Caco-2 (cell line): ENCODE data around the gene ZNF133. TPM values are rescaled to one million over a fixed set of nuclear protein-coding genes. Genes with fewer than 3 reads are reported as not detected.
"Not testable (repeated sequence)": the region's sequence is repeated elsewhere in the genome, so short reads cannot be mapped to it uniquely, and the experiment has no call there.

Experiments
- Bru-seq: library from RNA; stranded (reverse); fragments of 400-500 nt; gene quantifications from one replicate; lab custom pipeline; 2021; lab: Mats Ljungman, UMichigan
- BruChase-seq, 2 experiments: library from RNA; stranded (reverse); fragments of 400-500 nt; gene quantifications; one replicate each; lab custom pipeline; 2021; lab: Mats Ljungman, UMichigan
- BruUV-seq: library from RNA; stranded (reverse); fragments of 400-500 nt; replicated peaks from 2 replicates; lab custom pipeline; 2021; lab: Mats Ljungman, UMichigan
- CTCF ChIA-PET: fragments of 300-600 bp; sonication (Branson Sonifier 250); formaldehyde crosslinking; loops from one replicate; lab custom pipeline; 2022; ENCODE audit warnings: antibody characterized with exemption; lab: Charles Lee
- POLR2A ChIA-PET: fragments of 300-600 bp; sonication (Branson Sonifier 250); formaldehyde crosslinking; loops from one replicate; lab custom pipeline; 2022; ENCODE audit warnings: antibody characterized with exemption; lab: Charles Lee
- DNase-seq, 2 experiments: peaks; one replicate each; pipeline versions ENCODE4 v3.0.0 to v3.0.0-alpha.2; 2020 to 2022
- H3K27me3 ChIP-seq: replicated peaks from 2 replicates; pipeline ENCODE4 v1.6.0; 2011; ENCODE audit warnings: low read length; ENCODE audit not compliant: control insufficient read depth, insufficient read depth
- H3K36me3 ChIP-seq: 2 replicates; pipeline ENCODE4 v1.5.1; 2011; ENCODE audit warnings: low read length; ENCODE audit not compliant: control insufficient read depth, insufficient read depth
- H3K4me1 ChIP-seq: fragments of 250-450 bp; sonication (Bioruptor Pico); 2 replicates; pipeline ENCODE4 v1.5.1; 2020; ENCODE audit warnings: mild to moderate bottlenecking
- H3K4me3 ChIP-seq: 2 replicates; pipeline ENCODE4 v1.5.1; 2011; ENCODE audit warnings: low read depth, mild to moderate bottlenecking, control low read depth, low read length
- H3K9me3 ChIP-seq: fragments of 250-450 bp; sonication (Bioruptor Pico); 2 replicates; pipeline ENCODE4 v1.5.1; 2020; ENCODE audit warnings: mild to moderate bottlenecking, moderate library complexity
- H3K27ac Mint-ChIP-seq: one replicate; pipeline ENCODE4 v1.8.0; 2022; ENCODE audit warnings: mixed read lengths; ENCODE audit not compliant: unreplicated experiment
- H3K27me3 Mint-ChIP-seq: one replicate; pipeline ENCODE4 v1.8.0; 2022; ENCODE audit warnings: mixed read lengths; ENCODE audit not compliant: insufficient read depth, unreplicated experiment
- H3K36me3 Mint-ChIP-seq: one replicate; pipeline ENCODE4 v1.8.0; 2022; ENCODE audit warnings: mild to moderate bottlenecking, mixed read lengths; ENCODE audit not compliant: insufficient read depth, unreplicated experiment
- H3K4me1 Mint-ChIP-seq: one replicate; pipeline ENCODE4 v1.8.0; 2022; ENCODE audit warnings: low read depth, mixed read lengths; ENCODE audit not compliant: unreplicated experiment
- H3K4me3 Mint-ChIP-seq: one replicate; pipeline ENCODE4 v1.8.0; 2022; ENCODE audit warnings: mild to moderate bottlenecking, moderate library complexity, mixed read lengths; ENCODE audit not compliant: unreplicated experiment
- H3K9me3 Mint-ChIP-seq: one replicate; pipeline ENCODE4 v1.8.0; 2022; ENCODE audit warnings: mixed read lengths; ENCODE audit not compliant: unreplicated experiment
- CTCF ChIP-seq, 2 experiments: fragments of 200-600 bp in 1 of 2; IDR thresholded peaks; 1 replicate in 1 of 2; 2 replicates in 1 of 2; pipeline versions ENCODE4 v1.5.1 to v1.8.0; 2011 to 2022; ENCODE audit warnings: antibody characterized with exemption in 1 of 2, control low read depth in 1 of 2, inconsistent platforms in 1 of 2, low read depth in 1 of 2, low read length in 1 of 2, mild to moderate bottlenecking in 1 of 2, moderate library complexity in 1 of 2; ENCODE audit not compliant: insufficient read depth in 1 of 2, severe bottlenecking in 1 of 2, unreplicated experiment in 1 of 2
- intact Hi-C: fragments of 100-400 bp; cut with micrococcal nuclease; formaldehyde crosslinking; loops from one replicate; pipeline ENCODE4 v1.10.0; 2022; ENCODE audit not compliant: unreplicated experiment
- long read RNA-seq: library from polyadenylated mRNA; stranded (forward); transcript quantifications from one replicate; pipeline ENCODE4 v2.0.0, GENCODE V29; 2022
- total RNA-seq: library from RNA; stranded (reverse); gene quantifications from 2 replicates; pipeline ENCODE4 v1.2.3, GENCODE V29; 2022

Gene ZNF133
- total RNA-seq, result 14.8 and 17.4 TPM in 2 replicates
- percentile 87 among the genes with signal in this experiment for Bru-seq, nascent RNA
- percentile 90 among the genes with signal in this experiment for BruChase-seq, experiment 1, labeled RNA remaining after a 2-hour chase
- BruChase-seq, experiment 2, labeled RNA remaining after a 6-hour chase, result percentile 73 among the genes with signal in this experiment
- long read RNA-seq, partial matches to known transcripts, result 1 of 5 reads
- long read RNA-seq, other reads (novel, unspliced or antisense), result 4 of 5 reads

GRCh38 chr20:18287915-18288748 lies at the start of gene ZNF133:
Gene ZNF133 (plus strand): TSS chr20:18288527. CDS start chr20:18305687, 17,160 bp downstream.
- Mint-ChIP-seq H3K36me3 (peaks cover 27% of the 10 kb centered on the region), H3K4me1 (peaks cover 17% of the 10 kb centered on the region), H3K4me3 (peak within 1 kb of the TSS; percentile 96), H3K27me3 (no peaks in the 10 kb centered on the region), H3K27ac (peak within 1 kb of the TSS; percentile 96), H3K9me3 (peaks cover 30% of the 10 kb centered on the region)
- ChIA-PET CTCF (interaction anchor here (0.7 to 0.9 kb wide), 3 partner anchors 15 to 143 kb away, joined by 3 to 7 read pairs (median 3); no protein-coding TSS in a partner anchor), POLR2A (interaction anchor here (0.6 to 1.5 kb wide), 10 partner anchors 11 to 304 kb away, joined by 3 to 18 read pairs (median 4); partner anchors contain the start of genes RBBP9 and SEC23B)
- BruUV-seq, result no TSS peak
- Histone ChIP-seq H3K27me3 (no peaks in the 10 kb centered on the region), H3K36me3 (peaks cover 3% of the 10 kb centered on the region; the same call in 1 of the 2 replicates), H3K9me3 (peaks cover 19% of the 10 kb centered on the region; the same call in 1 of the 2 replicates), H3K4me3 (peak within 1 kb of the TSS; percentile 68), H3K4me1 (0 out of 2 replicates have a peak, but pooled peaks cover 13% of the 10 kb centered on the region)
- peak in 1 of 2 experiments; percentile 46 for TF ChIP-seq CTCF (IDR thresholded peaks at IDR 0.05; ENCODE audit: insufficient read depth in 1 of 2, low read depth in 1 of 2, low read length in 1 of 2, severe bottlenecking in 1 of 2, unreplicated experiment in 1 of 2)
- intact Hi-C loops, result loop anchor here (2.0 to 5.0 kb wide), 2 partner anchors 37 to 99 kb away; no protein-coding TSS in a partner anchor
- DNase-seq, result peak; percentile 98 to 99

GRCh38 chr20:18240997-18241396 lies 47.3 kb upstream of the ZNF133 start:
- no TSS peak for BruUV-seq
- Histone ChIP-seq H3K4me1 (no peaks in the 10 kb centered on the region), H3K9me3 (no peaks in the 10 kb centered on the region; the same call in 1 of the 2 replicates), H3K36me3 (no peaks in the 10 kb centered on the region), H3K4me3 (no peak overlapping the region), H3K27me3 (no peaks in the 10 kb centered on the region)
- no peak overlapping the region for H3K27ac Mint-ChIP-seq
- H3K36me3 Mint-ChIP-seq, result no peaks in the 10 kb centered on the region
- H3K4me3 Mint-ChIP-seq, result no peak overlapping the region
- no peaks in the 10 kb centered on the region for H3K27me3 Mint-ChIP-seq
- no peaks in the 10 kb centered on the region for H3K4me1 Mint-ChIP-seq
- H3K9me3 Mint-ChIP-seq, result no peaks in the 10 kb centered on the region
- ChIA-PET CTCF (no interaction called here), POLR2A (no interaction called here)
- no peak for DNase-seq
- intact Hi-C loops, result no loop called here
- no peak for TF ChIP-seq CTCF (IDR thresholded peaks at IDR 0.05; ENCODE audit: insufficient read depth in 1 of 2, low read depth in 1 of 2, low read length in 1 of 2, severe bottlenecking in 1 of 2, unreplicated experiment in 1 of 2)

- ChIA-PET CTCF (no interaction called here), POLR2A (no interaction called here)
- Mint-ChIP-seq H3K4me1 (no peaks in the 10 kb centered on the region), H3K9me3 (no peaks in the 10 kb centered on the region), H3K4me3 (no peak overlapping the region), H3K36me3 (no peaks in the 10 kb centered on the region), H3K27ac (no peak overlapping the region), H3K27me3 (no peaks in the 10 kb centered on the region)
- Histone ChIP-seq H3K9me3 (no peaks in the 10 kb centered on the region; the same call in 1 of the 2 replicates), H3K4me1 (no peaks in the 10 kb centered on the region), H3K27me3 (no peaks in the 10 kb centered on the region), H3K4me3 (no peak overlapping the region), H3K36me3 (no peaks in the 10 kb centered on the region)
- DNase-seq, result no peak
- intact Hi-C loops, result no loop called here
- TF ChIP-seq CTCF (IDR thresholded peaks at IDR 0.05; ENCODE audit: insufficient read depth in 1 of 2, low read depth in 1 of 2, low read length in 1 of 2, severe bottlenecking in 1 of 2, unreplicated experiment in 1 of 2), result no peak
- no TSS peak for BruUV-seq
Observed at GRCh38 chr20:18243802-18244201, 44.5 kb upstream of the ZNF133 start.

- BruUV-seq, H3K27me3 ChIP-seq, H3K9me3 Mint-ChIP-seq, H3K36me3 Mint-ChIP-seq, H3K9me3 ChIP-seq, H3K4me1 Mint-ChIP-seq, H3K27ac Mint-ChIP-seq, H3K4me3 Mint-ChIP-seq, DNase-seq, H3K4me3 ChIP-seq, intact Hi-C loops, H3K27me3 Mint-ChIP-seq, CTCF ChIA-PET, H3K36me3 ChIP-seq: not testable (repeated sequence)
- H3K4me1 ChIP-seq, result peaks cover 12% of the 10 kb centered on the region
- POLR2A ChIA-PET, result interaction anchor here (0.6 kb wide), 1 partner anchor 25 kb away, joined by 3 read pairs; no protein-coding TSS in a partner anchor
Observed at GRCh38 chr20:18248545-18248944, 39.8 kb upstream of the ZNF133 start.
